ENCODE results near the gene CORO7. TPM values are rescaled to one million over a fixed set of nuclear protein-coding genes. Genes with fewer than 3 reads are reported as not detected.

The CORO7 gene
- 10 to 100 TPM in 11 of 12 donors, not detected in 1; 15.7 to 26.2 (median 20.7) TPM for polyA plus RNA-seq (ENCODE audit: insufficient read length in 12 of 12)
- long read RNA-seq, donor 1, partial matches to known transcripts: 0 of 2 reads
- long read RNA-seq, donor 1, other reads (novel, unspliced or antisense): 0 of 2 reads
- long read RNA-seq, donor 2, partial matches to known transcripts: 0 of 2 reads
- long read RNA-seq, donor 2, other reads (novel, unspliced or antisense): 0 of 2 reads
- long read RNA-seq, donor 3, transcript CORO7-201 (28 exons, 3,540 nt): major isoform, 5 of 5 reads
- long read RNA-seq, donor 3, partial matches to known transcripts: 0 of 5 reads
- long read RNA-seq, donor 3, other reads (novel, unspliced or antisense): 0 of 5 reads
- long read RNA-seq, donor 4: 0 reads
- long read RNA-seq, donor 5, partial matches to known transcripts: 0 of 2 reads
- long read RNA-seq, donor 5, other reads (novel, unspliced or antisense): 0 of 2 reads
- long read RNA-seq, donor 6: 0 reads
- long read RNA-seq, donor 7, partial matches to known transcripts: 0 of 2 reads
- long read RNA-seq, donor 7, other reads (novel, unspliced or antisense): 0 of 2 reads
- long read RNA-seq, donor 8, partial matches to known transcripts: 0 of 2 reads
- long read RNA-seq, donor 8, other reads (novel, unspliced or antisense): 0 of 2 reads
- long read RNA-seq, donor 9: 0 reads
- long read RNA-seq, donor 10, partial matches to known transcripts: 0 of 1 reads
- long read RNA-seq, donor 10, other reads (novel, unspliced or antisense): 0 of 1 reads
- long read RNA-seq, donor 11, partial matches to known transcripts: 0 of 2 reads
- long read RNA-seq, donor 11, other reads (novel, unspliced or antisense): 0 of 2 reads

DNA sequence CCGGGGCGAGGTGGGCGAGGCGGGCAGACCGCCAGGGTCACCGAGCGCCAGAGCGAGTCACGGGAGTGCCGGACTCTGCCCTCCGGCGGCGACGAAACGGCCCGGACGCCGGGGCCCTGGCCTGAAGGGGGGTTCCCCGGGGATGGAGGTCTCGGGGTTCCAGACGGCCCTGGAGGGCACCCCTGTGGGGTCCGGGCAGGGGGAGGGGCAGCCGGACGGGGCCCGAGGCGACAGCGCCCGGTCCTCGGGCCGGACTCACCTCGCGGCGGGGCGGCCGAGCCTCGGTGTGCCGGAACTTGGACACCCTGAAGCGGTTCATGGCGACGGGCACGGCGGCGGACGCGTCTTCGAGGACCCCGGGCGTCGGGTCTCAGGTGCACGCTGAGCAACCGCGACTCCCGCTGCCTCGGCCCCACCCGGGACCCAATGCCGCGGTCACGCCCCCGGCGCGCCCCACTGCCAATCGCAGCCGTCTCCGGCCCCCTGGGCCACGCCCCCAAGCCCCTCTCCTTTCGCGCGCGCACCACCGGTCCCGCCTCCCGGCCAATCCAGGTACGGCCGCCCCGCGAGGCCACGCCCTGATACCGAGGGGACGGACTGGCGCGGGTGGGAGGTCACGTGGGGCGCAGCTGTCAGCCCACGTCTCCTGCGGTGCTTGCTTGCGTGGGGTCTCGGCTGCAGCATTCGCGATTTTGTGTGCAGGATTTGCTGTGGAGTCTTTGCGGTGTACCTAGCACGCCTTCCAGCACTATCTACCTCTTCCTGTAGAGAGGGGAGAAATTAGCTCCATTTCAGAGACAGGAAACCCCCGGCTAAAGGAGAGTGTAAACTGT, at the start of gene CORO7:
Gene CORO7, minus strand, starts transcription at position 397 of the 833 bp plus-strand sequence. Its CDS starts 78 bp downstream, at position 319.
- DNase-seq: peak; percentile 93

DNA sequence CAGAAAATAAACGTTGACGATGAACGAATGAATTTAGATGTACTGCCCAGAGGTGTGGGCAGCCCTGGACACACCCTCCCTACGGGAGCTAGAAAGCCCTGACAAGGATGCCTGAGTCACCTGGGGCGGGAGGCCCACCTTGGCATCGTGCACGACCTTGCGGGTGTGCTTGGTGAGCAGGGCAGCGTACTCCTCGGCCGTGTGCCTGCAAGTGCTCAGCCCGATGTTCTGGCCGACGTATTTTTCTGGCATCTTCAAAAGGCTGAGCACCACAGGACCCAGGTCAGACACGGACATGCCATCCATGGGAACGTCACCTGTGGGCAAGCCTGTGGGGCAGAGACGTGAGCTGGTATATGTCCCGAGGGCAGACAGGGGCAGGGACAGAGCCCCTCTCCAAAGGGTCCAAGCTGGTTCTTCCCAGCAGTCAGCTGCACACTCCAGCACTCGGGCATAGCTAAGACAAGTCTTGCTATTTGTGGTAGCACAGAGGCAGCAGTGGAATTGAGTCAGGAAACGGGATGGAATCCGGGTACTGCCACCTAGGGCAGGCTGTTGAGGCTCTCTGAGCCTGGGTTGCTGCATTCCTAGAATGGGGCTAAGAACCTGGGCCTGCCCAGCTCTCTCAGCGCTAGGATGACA, 47.2 kb upstream of the CORO7 start:
- DNase-seq: no peak

GRCh38 chr16:4461250-4462085, 45.1 kb upstream of the CORO7 start:
- no peak for DNase-seq

GRCh38 chr16:4460936-4461249, 44.5 kb upstream of the CORO7 start:
- no peak for DNase-seq

GRCh38 chr16:4455951-4456350, 39.6 kb upstream of the CORO7 start:
- no peak for DNase-seq

- DNase-seq: no peak
Measured at GRCh38 chr16:4455081-4455480, 38.7 kb upstream of the CORO7 start.

- DNase-seq: no peak
Measured at GRCh38 chr16:4454623-4455022, 38.2 kb upstream of the CORO7 start.

DNA sequence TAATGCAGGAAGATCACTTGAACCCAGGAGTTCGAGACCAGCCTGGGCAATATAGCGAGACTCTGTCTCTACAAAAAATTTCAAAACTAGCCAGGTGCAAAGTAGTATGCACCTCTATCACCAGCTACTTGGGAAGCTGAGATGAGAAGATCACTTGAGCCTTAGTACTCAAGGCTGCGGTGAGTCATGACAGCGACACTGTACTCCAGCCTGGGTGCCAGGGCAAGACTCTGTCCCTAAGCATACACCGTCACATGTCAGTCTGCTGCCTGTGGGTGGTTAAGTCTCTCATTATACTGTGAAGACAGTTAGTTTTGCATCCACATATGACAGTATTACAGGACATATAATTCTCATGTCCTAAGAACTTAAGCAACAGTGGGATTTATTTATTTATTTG, 36.3 kb upstream of the CORO7 start:
- no peak for DNase-seq

- no peak for DNase-seq
Measured at GRCh38 chr16:4450931-4451519, 34.6 kb upstream of the CORO7 start.

- DNase-seq: no peak
Measured at GRCh38 chr16:4450430-4450829, 34.0 kb upstream of the CORO7 start.

DNA sequence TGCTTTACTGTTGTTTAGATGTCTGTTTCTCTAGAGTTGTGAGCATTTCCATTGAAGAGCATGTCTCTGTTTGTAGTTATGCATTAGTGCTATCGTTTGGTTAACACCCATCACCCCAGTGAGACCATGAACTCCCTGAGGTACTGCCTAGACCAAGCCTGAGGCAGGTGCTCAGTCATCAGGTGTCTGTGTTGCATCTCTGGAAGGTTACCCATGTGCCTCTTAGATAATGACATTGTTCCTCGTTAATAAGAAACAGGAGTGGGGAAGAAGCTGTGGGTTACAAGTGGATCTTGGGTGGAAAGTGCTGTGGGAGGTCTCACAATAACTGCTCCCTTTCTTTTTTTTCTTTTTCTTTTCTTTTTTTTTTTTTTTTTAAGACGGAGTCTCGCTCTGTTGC, 27.6 kb upstream of the CORO7 start:
- DNase-seq: no peak

- DNase-seq: no peak
Measured at GRCh38 chr16:4443271-4443670, 26.9 kb upstream of the CORO7 start.

GRCh38 chr16:4442371-4442770, 26.0 kb upstream of the CORO7 start:
- no peak for DNase-seq

DNA sequence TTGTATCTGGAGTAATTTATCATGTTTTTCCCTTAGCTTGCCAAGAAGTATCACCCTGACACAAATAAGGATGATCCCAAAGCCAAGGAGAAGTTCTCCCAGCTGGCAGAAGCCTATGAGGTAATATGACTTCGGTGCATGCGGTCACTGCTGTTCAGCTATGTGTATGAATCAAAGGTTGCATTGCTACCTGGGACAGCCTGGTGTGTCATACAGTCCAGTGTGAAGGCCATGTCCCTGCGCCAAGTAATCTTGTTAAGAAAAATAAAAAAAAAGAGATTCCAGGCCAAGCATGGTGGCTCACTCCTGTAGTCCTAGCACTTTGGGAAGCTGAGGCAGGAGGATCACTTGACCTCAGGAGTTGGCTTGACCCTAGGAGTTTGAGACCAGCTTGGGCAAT, 21.0 kb upstream of the CORO7 start:
- no peak for DNase-seq

- no peak for DNase-seq
Measured at GRCh38 chr16:4435337-4436067, 19.1 kb upstream of the CORO7 start.

DNA sequence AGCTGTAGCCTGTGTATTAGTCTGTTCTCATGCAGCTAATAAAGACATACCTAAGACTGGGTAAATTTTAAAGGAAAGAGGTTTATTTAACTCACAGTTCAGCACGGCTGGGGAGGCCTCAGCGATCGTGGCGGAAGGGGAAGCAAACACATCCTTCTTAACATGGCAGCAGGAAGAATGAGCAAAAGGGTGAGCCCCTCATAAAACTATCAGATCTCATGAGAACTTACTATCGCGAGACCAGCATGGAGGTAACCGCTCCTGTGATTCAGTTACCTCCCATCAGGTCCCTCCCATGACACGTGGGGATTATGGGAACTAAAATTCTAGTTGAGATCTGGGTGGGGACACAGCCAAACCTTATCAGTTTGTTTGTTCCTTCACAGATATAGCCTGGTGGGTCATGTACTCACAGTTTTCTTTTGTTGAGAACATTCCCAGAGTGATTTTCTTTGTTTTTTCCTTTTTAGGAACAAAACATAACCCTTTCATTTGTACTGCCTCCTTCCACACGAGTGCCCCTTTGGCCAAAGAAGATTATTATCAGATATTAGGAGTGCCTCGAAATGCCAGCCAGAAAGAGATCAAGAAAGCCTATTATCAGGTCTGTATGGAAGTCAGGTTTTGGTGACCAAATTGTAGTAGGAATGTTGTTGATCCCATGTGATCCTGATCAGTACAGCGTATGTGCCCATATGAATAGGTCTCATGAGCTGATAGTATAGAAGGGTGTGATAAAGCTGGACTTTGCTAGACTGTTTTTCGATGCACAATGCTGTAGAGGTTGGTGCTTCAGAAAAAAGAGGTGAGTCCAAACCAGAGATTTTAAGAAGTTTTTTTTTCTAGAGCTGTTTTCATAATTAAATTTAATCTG, 17.8 kb upstream of the CORO7 start:
- DNase-seq: no peak

DNA sequence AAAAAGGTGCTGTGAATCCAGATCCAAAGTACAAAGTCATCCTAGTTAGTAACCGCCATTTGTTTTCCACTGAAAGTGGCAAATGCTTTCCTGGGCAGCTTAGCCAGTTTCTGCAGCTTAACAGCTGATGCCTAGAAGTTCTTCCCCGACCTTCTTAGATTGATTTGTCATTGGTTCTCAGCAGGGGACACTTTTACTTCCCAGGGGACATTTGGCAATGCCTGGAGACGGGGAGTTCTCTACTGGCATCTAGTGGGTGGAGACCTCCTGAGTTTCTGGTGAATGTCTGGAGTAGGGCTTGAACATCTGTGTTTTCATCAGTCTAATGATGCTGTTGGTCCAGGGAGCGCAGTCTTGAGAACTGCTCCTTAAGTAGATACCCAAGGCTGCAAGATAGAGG, 16.8 kb upstream of the CORO7 start:
- no peak for DNase-seq

- no peak for DNase-seq
Measured at GRCh38 chr16:4431023-4431422, 14.6 kb upstream of the CORO7 start.

- DNase-seq: no peak
Measured at GRCh38 chr16:4428500-4428899, 12.1 kb upstream of the CORO7 start.

Measured in muscle of arm (tissue), 14 donors.